ENCODE results near the gene MRM2.

MRM2 gene

DNA sequence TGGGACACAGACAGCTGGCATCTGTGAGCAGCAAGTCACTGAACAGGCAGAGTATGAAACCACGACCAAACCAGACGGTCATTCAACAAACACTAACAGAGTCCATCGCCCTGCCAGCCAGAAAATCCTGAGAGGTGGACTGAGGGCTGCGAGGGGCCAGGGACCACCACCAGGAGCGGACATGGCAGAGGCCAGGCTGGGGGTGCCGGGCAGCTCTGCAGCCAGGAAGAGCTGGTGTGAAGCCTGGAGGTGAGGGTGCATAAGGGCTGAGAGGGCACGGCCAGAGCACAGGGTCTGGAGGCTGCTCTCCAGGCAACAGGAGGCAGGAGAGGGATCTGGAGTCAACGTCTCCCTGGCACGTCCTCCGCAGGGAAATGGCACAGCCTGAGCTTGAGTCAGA, 24.8 kb downstream of the MRM2 start:
- FAIRE-seq (no peak), DNase-seq (ENCODE audit: insufficient read length, low spot score) (no peak)
- TF ChIP-seq POLR2A (IDR thresholded peaks at IDR 0.05; ENCODE audit: low read depth, low read length), result no peak

DNA sequence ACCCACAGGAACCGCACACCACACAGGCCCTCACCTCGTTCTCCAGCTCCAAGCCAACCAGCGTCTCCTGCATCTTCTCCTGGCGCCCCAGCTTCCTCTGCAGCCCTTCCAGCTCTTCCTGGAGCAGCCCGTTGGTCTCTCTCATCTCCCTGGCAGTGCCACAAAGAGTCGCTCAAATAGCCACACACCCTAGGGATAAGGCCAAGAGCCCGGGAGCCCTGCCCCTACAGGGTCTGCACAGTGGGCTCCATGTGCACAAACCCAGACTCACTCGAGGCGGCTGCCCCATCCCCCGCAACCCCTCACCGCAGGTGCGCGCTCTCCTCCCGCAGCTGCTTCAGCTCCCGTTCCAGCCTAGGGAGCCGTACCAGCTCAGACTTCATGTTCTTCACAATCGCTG, 26.2 kb downstream of the MRM2 start:
- TF ChIP-seq POLR2A (IDR thresholded peaks at IDR 0.05; ENCODE audit: low read depth, low read length), result no peak
- DNase-seq (ENCODE audit: insufficient read length, low spot score), result no peak

DNA sequence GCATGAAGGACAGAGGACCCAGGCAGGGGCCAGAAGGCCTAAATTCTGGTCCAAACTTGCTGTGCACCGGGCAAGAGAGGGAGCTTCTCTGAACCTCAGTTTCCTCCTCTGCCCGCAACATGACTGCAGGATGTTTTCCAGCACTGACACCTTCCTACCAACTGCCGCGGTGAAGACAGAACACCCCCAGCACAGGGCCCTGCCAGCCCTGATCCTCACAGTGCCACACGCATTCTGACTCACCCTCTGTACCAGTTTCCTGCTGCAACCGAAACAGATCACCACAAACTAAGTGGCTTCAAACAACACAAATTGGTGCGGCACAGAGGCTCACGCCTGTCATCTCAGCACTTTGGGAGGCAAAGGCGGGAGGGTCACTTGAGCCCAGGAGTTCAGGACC, 27.4 kb downstream of the MRM2 start:
- no peak for DNase-seq (ENCODE audit: insufficient read length, low spot score)
- no peak for FAIRE-seq
- TF ChIP-seq POLR2A (IDR thresholded peaks at IDR 0.05; ENCODE audit: low read depth, low read length), result no peak

More for the DNA sequence above, 26.2 kb downstream of the MRM2 start:
- FAIRE-seq, result no peak

DNA sequence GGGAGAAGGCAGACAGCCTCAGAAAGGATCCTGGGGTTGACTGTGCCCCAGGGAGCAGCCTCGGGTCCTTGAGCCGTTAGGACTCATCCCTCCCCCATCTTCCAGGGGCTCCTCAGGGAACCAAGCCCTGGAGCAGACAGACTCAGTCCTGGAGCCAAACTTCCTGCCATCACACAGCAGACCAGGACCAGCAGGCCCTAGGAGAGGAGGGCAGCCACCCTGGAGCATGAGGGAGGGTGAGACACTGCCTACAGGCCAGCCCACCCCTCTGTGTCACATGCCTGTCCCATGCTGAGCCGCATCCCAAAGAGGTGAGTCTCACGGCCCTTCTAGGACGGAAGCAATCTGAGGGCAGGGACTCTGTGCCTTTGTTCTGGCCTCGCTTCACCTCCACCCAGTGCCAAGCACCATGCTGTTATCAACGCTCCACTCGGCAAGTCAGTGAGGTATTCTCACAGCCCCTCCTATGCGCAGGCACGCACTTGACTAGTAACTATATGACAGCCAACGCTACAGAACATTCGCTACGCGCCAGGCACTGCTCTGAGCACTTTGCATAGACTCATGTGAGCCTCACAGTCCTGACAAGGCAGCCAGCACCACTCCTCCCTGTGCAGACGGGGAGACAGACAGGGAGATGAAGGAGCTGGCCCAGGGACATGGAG, 28.3 kb downstream of the MRM2 start:
- DNase-seq (ENCODE audit: insufficient read length, low spot score), result no peak
- FAIRE-seq, result no peak
- TF ChIP-seq POLR2A (IDR thresholded peaks at IDR 0.05; ENCODE audit: low read depth, low read length), result no peak

DNA sequence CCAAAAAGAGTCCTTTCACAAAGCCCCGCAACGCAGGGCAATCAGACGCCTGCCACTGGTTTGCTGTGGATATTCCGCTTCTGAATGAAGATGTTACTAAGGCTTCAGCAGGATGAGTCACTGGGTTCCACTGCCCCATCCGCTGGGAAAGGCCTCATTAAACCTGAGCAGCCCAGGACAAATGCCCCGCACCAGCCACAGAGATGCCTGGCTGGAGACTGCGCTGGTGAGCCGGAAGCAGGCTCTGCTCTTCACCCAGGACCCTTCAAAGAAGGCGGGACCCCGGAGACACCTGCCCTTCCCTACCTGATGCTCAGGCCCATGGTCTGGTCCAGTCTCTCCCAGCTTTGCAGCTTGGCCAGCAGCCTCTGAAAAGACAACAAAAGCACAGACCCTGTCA, 29.1 kb downstream of the MRM2 start:
- TF ChIP-seq POLR2A (IDR thresholded peaks at IDR 0.05; ENCODE audit: low read depth, low read length), result no peak
- no peak for DNase-seq (ENCODE audit: insufficient read length, low spot score)
- no peak for FAIRE-seq

DNA sequence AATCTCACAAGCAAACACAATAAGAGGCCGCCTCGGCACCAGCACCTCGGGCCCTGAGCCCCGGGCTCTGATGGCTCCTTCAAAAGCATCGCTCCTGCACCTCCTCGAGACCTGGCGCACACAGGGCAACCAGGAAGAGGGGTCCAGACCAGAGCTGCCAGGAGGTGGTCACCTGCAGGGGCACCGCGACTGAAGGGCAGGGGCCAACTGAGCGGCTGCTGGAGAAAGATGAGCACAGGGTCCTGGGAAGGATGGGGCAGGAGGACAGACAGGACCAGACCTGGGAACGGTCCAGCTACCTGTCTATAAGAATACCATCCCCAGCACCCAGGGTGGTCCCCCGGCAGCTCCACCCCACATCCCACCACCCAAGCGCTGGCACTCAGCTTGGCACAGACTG, 30.1 kb downstream of the MRM2 start:
- no peak for DNase-seq (ENCODE audit: insufficient read length, low spot score)
- FAIRE-seq, result no peak
- no peak for TF ChIP-seq POLR2A (IDR thresholded peaks at IDR 0.05; ENCODE audit: low read depth, low read length)

DNA sequence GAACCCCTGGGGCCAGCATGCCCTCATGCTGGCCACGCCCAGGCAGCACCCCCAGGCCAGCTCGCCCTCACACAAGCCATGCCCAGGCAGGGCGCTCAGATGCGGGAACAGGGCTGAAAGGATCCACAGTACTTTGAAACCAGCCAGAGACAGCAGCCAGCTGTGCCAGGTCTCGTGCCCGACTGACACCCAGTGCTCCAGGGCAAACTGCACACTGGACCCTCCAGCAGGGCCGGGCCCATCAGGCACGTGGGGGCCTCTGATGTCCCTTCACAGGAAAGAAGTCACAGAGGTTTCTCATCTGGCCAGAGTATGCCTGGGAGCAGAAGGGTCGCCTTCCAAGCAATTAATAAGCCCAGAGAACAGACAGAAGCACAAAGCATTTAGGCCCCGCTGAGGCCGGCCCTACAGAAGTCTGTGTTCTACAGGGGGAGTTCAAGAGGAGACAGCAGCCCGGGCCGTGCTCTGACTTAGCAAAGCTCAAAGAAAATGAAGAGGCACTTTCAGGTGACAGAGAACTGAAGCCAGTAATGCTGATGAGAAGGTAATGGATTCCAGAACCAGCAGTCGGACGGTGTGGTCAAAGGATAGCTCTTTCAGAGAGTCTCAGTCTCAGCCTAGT, 30.6 kb downstream of the MRM2 start:
- FAIRE-seq (no peak), DNase-seq (ENCODE audit: insufficient read length, low spot score) (no peak)
- TF ChIP-seq POLR2A (IDR thresholded peaks at IDR 0.05; ENCODE audit: low read depth, low read length), result no peak

DNA sequence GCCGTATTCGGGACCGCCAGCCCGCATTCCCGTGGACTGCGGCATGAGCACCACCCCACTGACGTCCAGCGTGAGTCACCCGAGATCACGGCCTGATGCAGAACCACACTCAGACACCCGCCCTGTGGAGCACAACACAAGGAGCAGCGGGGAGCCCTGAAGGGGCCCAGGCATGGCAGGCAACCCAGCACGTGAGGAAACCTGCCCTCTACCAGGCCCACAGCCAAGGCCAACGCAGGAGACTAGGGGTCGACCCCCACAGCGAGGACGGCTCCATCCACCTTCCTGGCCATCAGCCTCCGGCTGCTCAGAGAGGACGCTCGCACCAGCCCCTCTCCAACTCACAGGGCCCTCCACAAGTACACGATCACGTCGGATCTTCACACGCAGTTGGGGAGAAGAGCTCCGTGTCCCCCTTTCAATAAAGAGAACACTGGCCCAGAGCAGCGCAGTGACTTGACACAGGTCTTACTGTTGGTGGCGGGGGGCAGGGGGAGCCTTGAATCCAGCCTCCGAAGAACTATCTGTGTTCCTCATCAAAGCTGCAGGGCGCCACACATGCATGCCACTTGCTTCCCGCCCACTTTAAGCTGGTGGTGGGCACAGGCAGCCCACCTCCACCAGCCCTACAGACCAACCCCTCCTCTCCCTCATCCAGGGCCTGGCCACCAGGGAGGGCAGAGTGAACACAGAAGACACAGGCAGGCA, 31.3 kb downstream of the MRM2 start:
- TF ChIP-seq POLR2A (IDR thresholded peaks at IDR 0.05; ENCODE audit: low read depth, low read length), result no peak
- DNase-seq (ENCODE audit: insufficient read length, low spot score), result no peak
- no peak for FAIRE-seq

DNA sequence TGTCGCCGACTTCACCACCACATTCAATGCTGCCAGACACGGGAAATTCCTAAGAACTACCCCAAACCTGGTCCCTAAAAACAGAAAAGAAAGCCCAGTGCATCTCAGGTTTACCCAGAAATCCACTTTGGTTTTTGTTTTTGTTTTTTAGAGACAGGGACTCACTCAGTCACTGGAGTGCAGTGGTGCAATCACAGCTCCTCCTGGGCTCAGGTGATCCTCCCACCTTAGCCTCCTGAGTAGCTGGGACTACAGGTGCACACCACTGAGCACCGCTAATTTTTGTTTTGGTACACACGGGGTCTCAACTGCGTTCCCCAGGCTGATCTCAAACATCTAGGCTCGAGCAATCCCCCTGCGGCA, 32.1 kb downstream of the MRM2 start:
- DNase-seq (ENCODE audit: insufficient read length, low spot score) (no peak), FAIRE-seq (no peak)
- no peak for TF ChIP-seq POLR2A (IDR thresholded peaks at IDR 0.05; ENCODE audit: low read depth, low read length)

DNA sequence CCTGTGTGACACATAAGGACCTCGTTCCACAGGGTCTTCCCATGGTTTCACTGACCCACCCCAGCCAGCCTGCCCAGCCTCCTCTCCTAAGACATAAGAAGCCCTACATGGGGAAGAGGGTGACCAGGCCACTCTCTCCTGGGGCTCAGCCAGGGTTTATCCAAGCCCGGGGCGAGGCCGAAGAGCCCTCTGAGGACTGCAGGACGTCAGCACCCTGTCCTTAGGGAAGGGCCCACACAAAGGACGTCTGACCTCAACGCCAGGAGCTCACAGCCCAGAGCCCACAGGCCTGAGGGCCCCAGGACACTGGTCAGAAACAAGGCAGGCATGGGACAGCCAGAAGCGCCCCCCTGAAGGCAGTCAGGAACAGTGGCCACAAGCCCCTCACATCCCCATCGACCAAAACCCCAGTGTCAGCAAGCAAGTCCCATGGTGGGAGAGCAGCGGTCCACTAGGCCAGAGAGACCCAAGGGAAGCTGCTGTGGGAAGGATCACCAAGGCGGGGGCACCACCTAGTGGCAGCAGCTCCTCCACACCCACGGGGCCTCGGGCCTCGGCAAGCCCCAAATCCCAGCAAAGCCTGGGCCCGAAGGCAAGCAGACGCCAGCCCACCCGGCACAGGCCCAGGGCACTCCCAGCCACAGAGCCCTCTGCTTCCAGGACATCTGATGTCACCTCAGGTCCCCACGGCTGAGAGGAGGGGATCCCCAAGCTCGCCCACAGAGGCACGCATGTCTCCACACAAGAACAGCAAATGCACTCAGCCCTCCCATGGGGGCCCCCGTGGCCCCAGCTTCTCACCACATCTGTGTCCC, 32.7 kb downstream of the MRM2 start:
- no peak for FAIRE-seq
- DNase-seq (ENCODE audit: insufficient read length, low spot score), result peak; percentile 90
- no peak for TF ChIP-seq POLR2A (IDR thresholded peaks at IDR 0.05; ENCODE audit: low read depth, low read length)

DNA sequence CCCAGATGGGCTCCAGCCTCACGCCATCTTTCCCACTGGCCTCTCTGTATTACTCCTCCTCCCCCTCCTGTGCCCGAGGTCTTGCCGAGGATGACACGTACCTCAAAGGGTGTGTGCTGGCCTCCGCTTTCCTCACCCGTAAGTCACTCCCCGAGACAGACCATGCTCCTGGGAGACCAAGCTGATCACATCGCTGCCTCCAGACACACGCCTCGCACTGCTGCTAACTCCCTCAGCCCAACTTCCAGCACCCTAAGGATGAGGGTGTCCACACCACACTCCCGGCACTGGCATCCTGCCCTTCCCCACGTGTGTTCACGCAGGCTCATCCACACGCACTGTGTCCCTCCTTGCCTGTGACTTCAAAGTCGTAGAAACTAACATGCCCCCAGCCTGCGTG, 33.3 kb downstream of the MRM2 start:
- DNase-seq (ENCODE audit: insufficient read length, low spot score) (no peak), FAIRE-seq (no peak)

DNA sequence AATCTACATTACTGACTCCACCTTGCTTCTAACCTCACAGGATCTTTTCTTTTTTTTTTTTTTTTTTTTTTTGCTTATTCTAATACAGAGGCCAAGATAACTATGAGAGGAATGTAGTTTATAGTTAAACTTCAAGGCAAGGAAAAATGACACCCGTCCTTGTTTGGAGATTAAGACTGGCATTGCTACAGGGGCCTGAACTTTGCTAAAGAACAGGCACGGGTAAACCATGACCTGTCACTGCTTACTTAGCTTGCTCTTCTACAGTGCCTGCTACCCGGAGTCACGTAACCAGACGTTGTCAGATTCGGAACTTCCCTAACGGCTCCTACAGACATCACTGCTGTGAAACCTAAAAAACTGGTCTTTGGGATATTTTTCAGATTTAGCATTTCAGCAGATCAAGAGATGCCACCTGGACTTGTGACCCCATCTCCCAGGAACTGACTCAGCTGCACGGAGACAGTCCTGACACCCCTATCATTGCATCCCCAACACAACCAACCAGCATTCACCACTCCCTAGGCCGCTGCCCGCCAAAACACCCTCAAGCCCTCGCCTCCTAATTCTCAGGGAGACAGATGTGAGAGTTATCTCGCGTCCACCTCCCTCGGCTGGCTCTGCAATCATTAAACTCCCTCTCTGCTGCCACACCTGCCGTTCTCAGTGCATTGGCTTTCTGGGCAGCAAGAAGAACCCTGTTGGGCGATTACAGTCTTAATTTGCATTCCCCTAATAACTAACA, 36.8 kb downstream of the MRM2 start:
- TF ChIP-seq POLR2A (IDR thresholded peaks at IDR 0.05; ENCODE audit: low read depth, low read length), result no peak
- FAIRE-seq (no peak), DNase-seq (ENCODE audit: insufficient read length, low spot score) (no peak)

More for the DNA sequence above, 33.3 kb downstream of the MRM2 start:
- TF ChIP-seq POLR2A (IDR thresholded peaks at IDR 0.05; ENCODE audit: low read depth, low read length), result no peak

DNA sequence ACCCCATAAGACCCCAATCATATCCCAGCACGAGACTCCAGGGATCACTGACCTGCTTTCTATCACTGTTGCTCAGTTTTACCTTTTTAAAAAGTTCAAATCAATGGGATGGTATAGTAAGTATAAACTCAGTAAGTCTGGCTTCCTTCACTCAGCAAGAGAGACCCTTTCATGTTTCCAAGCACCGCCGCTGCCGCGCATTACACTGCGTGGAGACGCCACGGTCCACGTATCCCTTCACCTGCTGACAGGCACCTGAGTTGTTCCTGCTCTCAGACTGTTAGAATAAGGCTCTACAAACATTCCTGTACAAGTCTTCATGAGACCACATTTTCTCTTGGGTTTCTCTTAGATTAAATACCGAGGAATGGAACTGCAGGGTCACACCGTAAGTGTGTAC, 37.6 kb downstream of the MRM2 start:
- no peak for DNase-seq (ENCODE audit: insufficient read length, low spot score)
- no peak for TF ChIP-seq POLR2A (IDR thresholded peaks at IDR 0.05; ENCODE audit: low read depth, low read length)
- no peak for FAIRE-seq

Data from H54 (cell line).